Globus pallidus (tissue), 1 donor: ENCODE measurements around the gene WDR49.
A peak's percentile ranks its signal among the peaks of the same experiment; 100 is the strongest.

ENCODE experiments used
- DNase-seq: peaks from one replicate; pipeline ENCODE4 v3.0.0-alpha.2; 2015; ENCODE audit warnings: low spot score

WDR49 gene

GRCh38 chr3:167487556-167487955 is 166.2 kb downstream of the WDR49 start:
- no peak for DNase-seq

- DNase-seq, result no peak
Measured at GRCh38 chr3:167484551-167484950, 169.2 kb downstream of the WDR49 start.

- DNase-seq, result no peak
Measured at GRCh38 chr3:167483708-167484475, 169.8 kb downstream of the WDR49 start.

- no peak for DNase-seq
Measured at GRCh38 chr3:167481164-167481563, 172.6 kb downstream of the WDR49 start.

- DNase-seq, result no peak
Measured at GRCh38 chr3:167480748-167481147, 173.0 kb downstream of the WDR49 start.

- DNase-seq, result no peak
Measured at GRCh38 chr3:167473863-167474262, 179.9 kb downstream of the WDR49 start, which contains the start of gene SERPINI2. Gene SERPINI2 (minus strand): TSS chr3:167474042. CDS start chr3:167471834, 2,208 bp downstream.

GRCh38 chr3:167469381-167469780 is 184.4 kb downstream of the WDR49 start:
- DNase-seq, result peak; percentile 27

- no peak for DNase-seq
Measured at GRCh38 chr3:167467848-167468611, 185.7 kb downstream of the WDR49 start.

GRCh38 chr3:167466966-167467365 is 186.8 kb downstream of the WDR49 start:
- no peak for DNase-seq

GRCh38 chr3:167456157-167456799 is 197.5 kb downstream of the WDR49 start:
- no peak for DNase-seq

GRCh38 chr3:167453815-167454214 is 199.9 kb downstream of the WDR49 start:
- no peak for DNase-seq

GRCh38 chr3:167451282-167451681 is 202.5 kb downstream of the WDR49 start:
- DNase-seq, result no peak

- no peak for DNase-seq
Measured at GRCh38 chr3:167450675-167451074, 203.1 kb downstream of the WDR49 start.

- DNase-seq, result no peak
Measured at GRCh38 chr3:167450195-167450594, 203.5 kb downstream of the WDR49 start.

- DNase-seq, result no peak
Measured at GRCh38 chr3:167445491-167445890, 208.3 kb downstream of the WDR49 start.

GRCh38 chr3:167441256-167441655 is 212.5 kb downstream of the WDR49 start:
- DNase-seq, result no peak

- no peak for DNase-seq
Measured at GRCh38 chr3:167437428-167438139, 216.2 kb downstream of the WDR49 start.
